Stimulated activated effector memory CD8-positive, alpha-beta T cell treated with anti-CD3 and anti-CD28 coated beads, Interleukin-12 subunit alpha, Interleukin-12 subunit beta, amount 100 ng/mL, for 72 hours (primary cell): ENCODE measurements around the gene BACH1.
"Not testable (repeated sequence)": the region's sequence is repeated elsewhere in the genome, so short reads cannot be mapped to it uniquely, and the experiment has no call there.

Experiments used
- ATAC-seq: fragments of 150-1000 bp; cut with Tn5 transposase; 2 replicates; pipeline ENCODE4 v1.10.0; 2021
- DNase-seq, 2 donors: peaks; one replicate each; pipeline ENCODE4 v3.0.0; 2021 to 2022; ENCODE audit warnings: low spot score in 2 of 2
- H3K27ac Mint-ChIP-seq: one replicate; pipeline ENCODE4 v1.8.0; 2022; ENCODE audit warnings: mild to moderate bottlenecking, mixed read lengths
- H3K36me3 Mint-ChIP-seq: one replicate; pipeline ENCODE4 v1.8.0; 2022; ENCODE audit warnings: mild to moderate bottlenecking, mixed read lengths
- H3K4me1 Mint-ChIP-seq: one replicate; pipeline ENCODE4 v1.8.0; 2022; ENCODE audit warnings: mixed read lengths
- H3K4me3 Mint-ChIP-seq: one replicate; pipeline ENCODE4 v1.8.0; 2022; ENCODE audit warnings: mild to moderate bottlenecking, mixed read lengths
- H3K9me3 Mint-ChIP-seq: one replicate; pipeline ENCODE4 v1.8.0; 2022; ENCODE audit warnings: mixed read lengths

Gene BACH1

DNA sequence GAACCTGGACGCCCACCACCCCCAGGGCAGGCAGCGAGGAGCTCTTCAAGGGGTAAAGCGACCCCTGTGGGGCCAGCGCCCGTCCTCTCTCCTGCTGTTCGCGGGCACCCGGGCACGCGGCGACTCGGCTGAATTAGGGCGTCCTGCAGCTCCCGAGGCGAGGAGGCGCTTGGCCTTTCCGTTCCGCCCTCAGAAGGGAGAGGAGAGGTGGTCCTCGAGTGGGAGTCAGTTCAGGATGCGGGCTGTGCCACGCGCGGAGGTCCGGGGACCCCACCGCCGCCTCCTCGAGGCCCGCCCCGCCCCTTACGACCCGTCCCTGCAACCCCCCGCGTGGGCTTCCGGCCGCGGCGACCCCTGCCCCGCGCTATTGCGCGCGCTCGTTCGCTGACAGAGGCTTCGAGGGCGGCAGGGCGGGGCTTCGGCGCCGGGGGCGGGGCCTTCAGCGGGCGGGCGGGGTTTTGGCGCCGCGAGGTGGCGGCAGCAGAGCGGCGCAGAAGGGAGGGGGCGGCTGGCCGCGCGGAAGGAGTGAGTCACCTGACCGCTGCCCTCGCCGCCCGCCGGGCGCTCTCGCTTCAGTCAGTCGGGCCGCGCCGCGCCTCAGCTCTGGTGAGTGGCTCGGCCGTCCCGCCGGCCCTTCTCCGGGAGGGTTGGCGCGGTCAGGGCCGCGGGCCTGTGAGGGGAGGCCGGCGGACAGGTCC lies at the start of gene BACH1:
BACH1 (plus strand) TSS at position 575 of the 698 bp plus-strand sequence. CDS start 22,359 bp downstream, outside the sequence.
- Mint-ChIP-seq H3K27ac (peak within 1 kb of the TSS; percentile 94), H3K9me3 (no peaks in the 10 kb centered on the region), H3K4me3 (peak within 1 kb of the TSS; percentile 79), H3K4me1 (peaks cover 59% of the 10 kb centered on the region), H3K36me3 (peaks cover 28% of the 10 kb centered on the region)
- DNase-seq (peak; percentile 81 to 88), ATAC-seq (peak; percentile 84)

DNA sequence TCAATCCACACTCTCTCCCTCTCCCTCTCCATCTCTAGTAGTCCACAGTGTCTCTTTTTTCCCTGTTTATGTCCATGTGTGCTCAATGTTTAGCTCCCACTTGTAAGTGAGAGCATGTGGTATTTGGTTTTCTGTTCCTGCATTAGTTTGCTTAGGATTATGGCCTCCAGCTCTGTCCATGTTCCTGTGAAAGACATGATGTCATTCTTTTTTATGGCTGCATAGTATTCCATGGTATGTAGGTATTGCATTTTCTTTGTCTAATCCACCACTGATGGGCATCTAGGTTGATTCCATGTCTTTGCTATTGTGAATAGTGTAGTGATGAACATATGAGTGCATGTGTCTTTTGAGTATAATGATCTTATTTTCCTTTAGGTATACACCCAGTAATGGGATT lies 49.4 kb upstream of the BACH1 start:
- H3K36me3 Mint-ChIP-seq, H3K4me3 Mint-ChIP-seq, H3K4me1 Mint-ChIP-seq, DNase-seq, H3K27ac Mint-ChIP-seq, ATAC-seq: not testable (repeated sequence)
- peaks cover 12% of the 10 kb centered on the region for H3K9me3 Mint-ChIP-seq

GRCh38 chr21:29250636-29251035 lies 48.1 kb upstream of the BACH1 start:
- H3K36me3 Mint-ChIP-seq, result no peaks in the 10 kb centered on the region
- ATAC-seq, result no peak

GRCh38 chr21:29253861-29254260 lies 44.9 kb upstream of the BACH1 start:
- H3K36me3 Mint-ChIP-seq, DNase-seq, H3K4me1 Mint-ChIP-seq, ATAC-seq, H3K27ac Mint-ChIP-seq, H3K4me3 Mint-ChIP-seq: not testable (repeated sequence)
- peaks cover 12% of the 10 kb centered on the region for H3K9me3 Mint-ChIP-seq

More at GRCh38 chr21:29250636-29251035, 48.1 kb upstream of the BACH1 start:
- DNase-seq, result no peak
- Mint-ChIP-seq H3K9me3 (peaks cover 12% of the 10 kb centered on the region), H3K27ac (no peak overlapping the region), H3K4me1 (no peaks in the 10 kb centered on the region), H3K4me3 (no peak overlapping the region)

- H3K9me3 Mint-ChIP-seq, result peaks cover 8% of the 10 kb centered on the region
- H3K4me1 Mint-ChIP-seq, result no peaks in the 10 kb centered on the region
- H3K4me3 Mint-ChIP-seq, result no peak overlapping the region
- DNase-seq, result no peak
- no peak for ATAC-seq
- H3K36me3 Mint-ChIP-seq, result no peaks in the 10 kb centered on the region
- H3K27ac Mint-ChIP-seq, result no peak overlapping the region
Observed at GRCh38 chr21:29254550-29254949, 44.2 kb upstream of the BACH1 start.

GRCh38 chr21:29256126-29256910 lies 42.4 kb upstream of the BACH1 start:
- H3K4me3 Mint-ChIP-seq, result no peak overlapping the region
- ATAC-seq (no peak), DNase-seq (no peak)
- H3K36me3 Mint-ChIP-seq, result no peaks in the 10 kb centered on the region
- no peak overlapping the region for H3K27ac Mint-ChIP-seq
- no peaks in the 10 kb centered on the region for H3K4me1 Mint-ChIP-seq
- H3K9me3 Mint-ChIP-seq, result peaks cover 8% of the 10 kb centered on the region

DNA sequence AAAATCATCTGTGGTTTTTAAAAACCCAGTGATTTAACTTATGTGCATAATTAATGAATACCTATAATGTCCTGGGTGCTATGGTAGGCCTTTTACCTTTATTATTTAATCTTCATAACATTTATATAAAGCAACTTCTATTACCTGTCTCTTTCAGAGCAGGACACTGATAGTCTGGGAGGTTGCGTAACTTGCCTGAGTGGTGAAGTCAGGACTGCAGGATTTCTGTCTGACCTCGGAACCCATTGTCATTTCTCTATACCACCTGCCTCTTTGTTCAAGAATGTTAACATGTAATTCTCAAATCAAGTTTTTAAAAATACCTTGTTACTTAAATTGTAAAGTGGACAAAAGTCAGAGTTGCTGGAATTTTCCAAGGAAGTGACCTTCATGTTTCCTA lies 41.0 kb upstream of the BACH1 start:
- Mint-ChIP-seq H3K4me1 (no peaks in the 10 kb centered on the region), H3K36me3 (no peaks in the 10 kb centered on the region), H3K9me3 (peaks cover 8% of the 10 kb centered on the region), H3K27ac (no peak overlapping the region), H3K4me3 (no peak overlapping the region)
- ATAC-seq (no peak), DNase-seq (no peak)

- no peak overlapping the region for H3K4me3 Mint-ChIP-seq
- ATAC-seq, result no peak
- DNase-seq, result no peak
- no peak overlapping the region for H3K27ac Mint-ChIP-seq
- no peaks in the 10 kb centered on the region for H3K4me1 Mint-ChIP-seq
- H3K36me3 Mint-ChIP-seq, result no peaks in the 10 kb centered on the region
- H3K9me3 Mint-ChIP-seq, result peaks cover 3% of the 10 kb centered on the region
Observed at GRCh38 chr21:29258626-29259338, 39.9 kb upstream of the BACH1 start.

GRCh38 chr21:29260461-29260860 lies 38.3 kb upstream of the BACH1 start:
- Mint-ChIP-seq H3K4me3 (no peak overlapping the region), H3K27ac (no peak overlapping the region), H3K9me3 (no peaks in the 10 kb centered on the region), H3K4me1 (no peaks in the 10 kb centered on the region), H3K36me3 (no peaks in the 10 kb centered on the region)
- no peak for DNase-seq
- ATAC-seq, result no peak

DNA sequence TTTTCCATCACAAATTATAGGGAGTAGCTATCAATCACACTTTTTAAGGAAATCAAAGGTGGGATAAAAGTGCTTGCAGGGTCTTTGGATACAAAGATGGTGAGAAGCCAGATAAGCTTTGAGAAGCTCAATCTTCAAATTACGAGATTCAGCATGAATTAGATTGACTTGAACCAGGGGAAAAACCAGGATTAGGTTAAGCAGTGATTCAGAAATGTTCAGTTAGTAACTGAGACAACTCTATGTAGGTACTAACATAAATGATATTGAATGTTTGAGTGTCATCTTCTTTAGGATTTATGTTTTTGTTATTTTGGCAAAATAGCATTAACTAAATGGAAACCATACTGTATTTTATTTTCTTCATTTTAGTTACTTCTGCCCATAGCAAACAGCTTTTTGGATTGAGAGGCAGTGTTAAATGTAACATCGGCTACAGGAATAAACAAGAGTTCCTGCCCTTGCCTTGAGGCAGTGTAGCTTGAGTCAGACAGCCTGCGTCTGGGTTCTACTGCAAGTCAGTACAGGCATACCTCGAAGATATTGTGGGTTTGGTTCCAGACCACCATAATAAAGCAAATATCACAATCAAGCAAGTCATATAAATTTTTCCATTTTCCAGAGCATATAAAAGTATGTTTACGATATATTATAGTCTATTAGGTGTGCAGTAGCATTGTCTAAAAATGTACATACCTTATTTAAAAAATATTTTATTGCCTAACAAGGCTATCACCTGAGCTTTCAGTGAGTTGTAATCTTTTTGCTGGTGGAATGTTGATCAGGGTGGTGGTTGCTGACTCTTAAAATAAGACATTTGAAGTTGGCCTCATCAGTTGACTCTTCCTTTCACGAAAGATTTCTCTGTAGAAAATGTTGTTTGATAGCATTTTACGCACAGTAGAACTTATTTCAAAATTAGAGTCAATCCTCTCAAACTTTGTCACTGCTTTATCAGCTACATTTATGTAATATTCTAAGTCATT lies 36.9 kb upstream of the BACH1 start:
- ATAC-seq (no peak), DNase-seq (no peak)
- no peak overlapping the region for H3K4me3 Mint-ChIP-seq
- no peaks in the 10 kb centered on the region for H3K4me1 Mint-ChIP-seq
- no peaks in the 10 kb centered on the region for H3K36me3 Mint-ChIP-seq
- H3K9me3 Mint-ChIP-seq, result no peaks in the 10 kb centered on the region
- no peak overlapping the region for H3K27ac Mint-ChIP-seq

- no peaks in the 10 kb centered on the region for H3K36me3 Mint-ChIP-seq
- no peaks in the 10 kb centered on the region for H3K9me3 Mint-ChIP-seq
- no peak overlapping the region for H3K4me3 Mint-ChIP-seq
- DNase-seq, result no peak
- H3K27ac Mint-ChIP-seq, result no peak overlapping the region
- ATAC-seq, result no peak
- no peaks in the 10 kb centered on the region for H3K4me1 Mint-ChIP-seq
Observed at GRCh38 chr21:29264721-29265120, 34.0 kb upstream of the BACH1 start.

DNA sequence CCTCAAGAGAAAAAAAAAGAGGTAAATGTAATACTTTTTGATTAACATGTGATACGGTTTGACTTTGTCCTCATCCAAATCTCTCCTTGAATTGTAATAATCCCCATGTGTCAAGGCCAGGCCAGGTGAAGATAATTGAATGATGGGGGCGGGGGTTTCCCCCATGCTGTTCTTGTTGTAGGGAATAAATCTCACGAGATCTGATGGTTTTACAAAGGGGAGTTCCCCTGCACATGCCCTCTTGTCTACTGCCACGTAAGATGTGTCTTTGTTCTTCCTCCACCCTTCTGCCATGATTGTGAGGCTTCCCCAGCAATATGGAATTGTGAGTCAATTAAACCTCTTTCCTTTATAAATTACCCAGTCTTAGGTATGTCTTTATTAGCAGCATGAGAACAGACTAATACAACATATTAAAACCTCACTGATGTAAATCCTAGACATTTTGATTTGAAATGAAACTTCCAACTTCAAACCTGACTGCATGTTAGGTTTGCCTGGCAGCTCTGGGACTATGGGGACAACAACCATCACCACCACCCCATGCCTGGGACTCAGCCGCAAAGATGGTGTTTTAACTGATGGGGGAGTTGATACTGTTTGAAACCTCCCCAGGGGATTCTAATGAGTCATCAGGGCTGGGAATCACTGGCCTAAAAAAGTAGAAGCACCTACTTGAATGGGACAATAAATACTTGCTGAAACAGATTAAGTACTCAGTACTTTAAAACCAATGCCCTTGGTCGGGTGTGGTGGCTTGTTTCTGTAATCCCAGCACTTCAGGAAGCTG lies 32.8 kb upstream of the BACH1 start:
- H3K9me3 Mint-ChIP-seq, result no peaks in the 10 kb centered on the region
- H3K36me3 Mint-ChIP-seq, result no peaks in the 10 kb centered on the region
- no peak overlapping the region for H3K4me3 Mint-ChIP-seq
- H3K4me1 Mint-ChIP-seq, result no peaks in the 10 kb centered on the region
- H3K27ac Mint-ChIP-seq, result no peak overlapping the region
- DNase-seq (no peak), ATAC-seq (peak; percentile 42)

GRCh38 chr21:29267666-29268065 lies 31.1 kb upstream of the BACH1 start:
- no peak for ATAC-seq

GRCh38 chr21:29271927-29272333 lies 26.8 kb upstream of the BACH1 start:
- no peaks in the 10 kb centered on the region for H3K4me1 Mint-ChIP-seq
- ATAC-seq (no peak), DNase-seq (no peak)
- no peaks in the 10 kb centered on the region for H3K36me3 Mint-ChIP-seq
- no peak overlapping the region for H3K4me3 Mint-ChIP-seq
- no peak overlapping the region for H3K27ac Mint-ChIP-seq
- H3K9me3 Mint-ChIP-seq, result no peaks in the 10 kb centered on the region

More at GRCh38 chr21:29267666-29268065, 31.1 kb upstream of the BACH1 start:
- Mint-ChIP-seq H3K4me3 (no peak overlapping the region), H3K9me3 (no peaks in the 10 kb centered on the region), H3K36me3 (no peaks in the 10 kb centered on the region), H3K27ac (no peak overlapping the region), H3K4me1 (no peaks in the 10 kb centered on the region)
- no peak for DNase-seq
